Smooth muscle cell (in vitro differentiated cells): Measurements from ENCODE around the gene KRTAP12-3. TPM values are rescaled to one million over a fixed set of nuclear protein-coding genes. Genes with fewer than 3 reads are reported as not detected.

Experiments used
- DNase-seq: peaks from one replicate; lab custom pipeline; 2025; ENCODE audit not compliant: unreplicated experiment; lab: John Stamatoyannopoulos, UW
- H2AFZ ChIP-seq: fragments of 200-600 bp; sonication (generic); 2 replicates; pipeline ENCODE4 v1.6.0; 2016; ENCODE audit warnings: antibody characterized with exemption, low read depth, mild to moderate bottlenecking
- H3F3A ChIP-seq: fragments of 200-600 bp; sonication (generic); 2 replicates; pipeline ENCODE4 v1.6.0; 2017; ENCODE audit warnings: antibody characterized with exemption, low read depth
- H3K27ac ChIP-seq: fragments of 200-600 bp; sonication (generic); 2 replicates; pipeline ENCODE4 v1.5.1; 2016; ENCODE audit warnings: low read depth, mild to moderate bottlenecking
- H3K27me3 ChIP-seq: fragments of 200-600 bp; sonication (generic); 2 replicates; pipeline ENCODE4 v1.6.1; 2016; ENCODE audit warnings: low read depth, mild to moderate bottlenecking
- H3K36me3 ChIP-seq: fragments of 200-600 bp; sonication (generic); 2 replicates; pipeline ENCODE4 v1.5.1; 2016; ENCODE audit warnings: low read depth
- H3K4me1 ChIP-seq: fragments of 200-600 bp; sonication (generic); 2 replicates; pipeline ENCODE4 v1.5.1; 2016; ENCODE audit warnings: low read depth
- H3K4me2 ChIP-seq: fragments of 200-600 bp; sonication (generic); 2 replicates; pipeline ENCODE4 v1.6.0; 2016; ENCODE audit warnings: mild to moderate bottlenecking
- H3K4me3 ChIP-seq: fragments of 200-600 bp; sonication (generic); 2 replicates; pipeline ENCODE4 v1.5.1; 2016; ENCODE audit warnings: mild to moderate bottlenecking
- H3K79me2 ChIP-seq: fragments of 200-600 bp; sonication (generic); 2 replicates; pipeline ENCODE4 v1.6.0; 2016; ENCODE audit warnings: low read depth, mild to moderate bottlenecking
- H3K9ac ChIP-seq: fragments of 200-600 bp; sonication (generic); 2 replicates; pipeline ENCODE4 v1.6.0; 2016; ENCODE audit warnings: low read depth
- H3K9me3 ChIP-seq: fragments of 200-600 bp; sonication (generic); replicated peaks from 2 replicates; pipeline ENCODE4 v1.5.1; 2016; ENCODE audit warnings: low read depth
- H4K20me1 ChIP-seq: fragments of 200-600 bp; sonication (generic); 2 replicates; pipeline ENCODE4 v1.6.0; 2016; ENCODE audit warnings: low read depth
- WGBS: methylation state at CpG from one replicate; pipeline ENCODE4 v1.1.7; 2016; ENCODE audit warnings: low lambda C conversion rate; 5-methylcytosine and 5-hydroxymethylcytosine counted together
- polyA plus RNA-seq: library from polyadenylated mRNA; unstranded; fragments of >200 nt; fragmentation: Nextera tagmentation; extraction: Ambion mirVana; gene quantifications from 2 replicates; pipeline ENCODE4 v1.2.1, GENCODE V29; 2016
- total RNA-seq: library from RNA; depleted of rRNA; stranded (reverse); fragments of >200 nt; gene quantifications from 2 replicates; pipeline ENCODE4 v1.2.3, GENCODE V29; 2014
- TF ChIP-seq, protein P1 (sequence below): fragments of 200-600 bp; sonication (generic); IDR thresholded peaks from 2 replicates; pipeline ENCODE4 v1.5.1; 2017; ENCODE audit warnings: borderline replicate concordance, mild to moderate bottlenecking, antibody characterized with exemption; ENCODE audit not compliant: insufficient read depth, poor library complexity, severe bottlenecking

The KRTAP12-3 gene
- total and polyA plus RNA-seq, 2 experiments from 2014 or later = not detected

- Histone ChIP-seq H3K4me3 (no peak overlapping the region), H3K79me2 (no peaks in the 10 kb centered on the region), H3K27ac (no peak overlapping the region), H3K9me3 (no peaks in the 10 kb centered on the region), H3K4me2 (no peak overlapping the region), H3K27me3 (no peaks in the 10 kb centered on the region), H3K4me1 (no peaks in the 10 kb centered on the region), H2AFZ (no peak overlapping the region), H4K20me1 (no peaks in the 10 kb centered on the region), H3K36me3 (no peaks in the 10 kb centered on the region), H3F3A (no peaks in the 10 kb centered on the region), H3K9ac (no peak overlapping the region)
- no peak for DNase-seq
- 87% methylated on average over 6 of the region's 6 CpGs for WGBS
- TF ChIP-seq, protein P1, sequence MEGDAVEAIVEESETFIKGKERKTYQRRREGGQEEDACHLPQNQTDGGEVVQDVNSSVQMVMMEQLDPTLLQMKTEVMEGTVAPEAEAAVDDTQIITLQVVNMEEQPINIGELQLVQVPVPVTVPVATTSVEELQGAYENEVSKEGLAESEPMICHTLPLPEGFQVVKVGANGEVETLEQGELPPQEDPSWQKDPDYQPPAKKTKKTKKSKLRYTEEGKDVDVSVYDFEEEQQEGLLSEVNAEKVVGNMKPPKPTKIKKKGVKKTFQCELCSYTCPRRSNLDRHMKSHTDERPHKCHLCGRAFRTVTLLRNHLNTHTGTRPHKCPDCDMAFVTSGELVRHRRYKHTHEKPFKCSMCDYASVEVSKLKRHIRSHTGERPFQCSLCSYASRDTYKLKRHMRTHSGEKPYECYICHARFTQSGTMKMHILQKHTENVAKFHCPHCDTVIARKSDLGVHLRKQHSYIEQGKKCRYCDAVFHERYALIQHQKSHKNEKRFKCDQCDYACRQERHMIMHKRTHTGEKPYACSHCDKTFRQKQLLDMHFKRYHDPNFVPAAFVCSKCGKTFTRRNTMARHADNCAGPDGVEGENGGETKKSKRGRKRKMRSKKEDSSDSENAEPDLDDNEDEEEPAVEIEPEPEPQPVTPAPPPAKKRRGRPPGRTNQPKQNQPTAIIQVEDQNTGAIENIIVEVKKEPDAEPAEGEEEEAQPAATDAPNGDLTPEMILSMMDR = no peak
Observed at GRCh38 chr21:44619886-44620285, 37.8 kb upstream of the KRTAP12-3 start.

DNA sequence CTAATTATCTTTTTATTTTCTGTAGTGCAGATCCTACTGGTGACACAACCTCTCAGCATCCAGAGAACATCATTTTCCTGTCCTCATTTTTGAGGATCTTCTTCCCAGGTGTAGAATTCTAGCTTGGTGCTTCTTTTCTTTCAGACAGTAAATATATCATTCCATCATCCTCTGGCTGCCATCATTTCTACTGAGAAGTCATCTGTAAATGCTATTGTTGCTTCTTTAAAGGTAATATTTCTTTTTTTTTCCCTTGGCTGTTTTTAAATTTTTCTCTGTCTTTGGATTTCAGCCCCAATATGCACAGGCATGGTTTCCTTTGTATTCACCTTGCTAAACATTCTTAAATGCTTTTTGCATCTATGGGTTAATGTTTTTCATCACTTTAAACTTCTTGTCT, 34.2 kb upstream of the KRTAP12-3 start:
- no peak overlapping the region for H3K9ac ChIP-seq
- H3K27me3 ChIP-seq = no peaks in the 10 kb centered on the region
- no peaks in the 10 kb centered on the region for H3K36me3 ChIP-seq
- no peak overlapping the region for H3K4me3 ChIP-seq
- TF ChIP-seq, protein P1 = no peak
- no peak overlapping the region for H3K27ac ChIP-seq
- H3F3A ChIP-seq = no peaks in the 10 kb centered on the region
- no peak for DNase-seq
- H3K9me3 ChIP-seq = no peaks in the 10 kb centered on the region
- H2AFZ ChIP-seq = no peak overlapping the region
- H3K4me1 ChIP-seq = no peaks in the 10 kb centered on the region
- H3K4me2 ChIP-seq = no peak overlapping the region
- H4K20me1 ChIP-seq = no peaks in the 10 kb centered on the region
- H3K79me2 ChIP-seq = no peaks in the 10 kb centered on the region

GRCh38 chr21:44625756-44626155, 32.0 kb upstream of the KRTAP12-3 start:
- TF ChIP-seq, protein P1 = no peak
- no peaks in the 10 kb centered on the region for H4K20me1 ChIP-seq

DNA sequence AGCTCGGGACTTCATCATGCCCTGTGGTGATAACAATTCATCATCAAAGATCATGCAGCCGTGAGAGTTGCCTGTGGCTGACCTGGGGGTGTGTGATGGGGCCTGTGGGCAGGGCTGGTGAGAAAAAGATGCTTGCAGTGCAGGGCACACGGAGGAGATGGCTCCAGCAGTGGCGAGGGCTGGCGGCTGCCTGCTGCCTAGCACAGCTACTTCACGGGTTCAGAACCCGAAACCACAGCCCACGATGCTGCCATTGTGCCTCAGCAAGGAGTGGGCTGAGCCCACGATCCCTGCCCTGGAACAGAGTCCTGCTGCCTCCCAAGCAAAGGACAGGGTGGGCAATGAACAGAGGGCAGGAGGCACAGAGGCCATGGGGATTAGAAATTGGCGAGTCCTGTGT, 31.5 kb upstream of the KRTAP12-3 start:
- no peak overlapping the region for H3K4me3 ChIP-seq
- no peaks in the 10 kb centered on the region for H3K27me3 ChIP-seq
- no peaks in the 10 kb centered on the region for H3K4me1 ChIP-seq
- no peaks in the 10 kb centered on the region for H3K36me3 ChIP-seq
- H3K27ac ChIP-seq = no peak overlapping the region
- no peak overlapping the region for H3K9ac ChIP-seq
- H3K4me2 ChIP-seq = no peak overlapping the region
- no peak for DNase-seq
- H3K79me2 ChIP-seq = no peaks in the 10 kb centered on the region
- 93% methylated on average over 10 of the region's 10 CpGs for WGBS
- TF ChIP-seq, protein P1 = no peak
- no peaks in the 10 kb centered on the region for H3F3A ChIP-seq
- no peak overlapping the region for H2AFZ ChIP-seq
- no peaks in the 10 kb centered on the region for H3K9me3 ChIP-seq
- H4K20me1 ChIP-seq = no peaks in the 10 kb centered on the region

More at GRCh38 chr21:44625756-44626155, 32.0 kb upstream of the KRTAP12-3 start:
- Histone ChIP-seq H3K9me3 (no peaks in the 10 kb centered on the region), H3K9ac (no peak overlapping the region), H2AFZ (no peak overlapping the region), H3K4me1 (no peaks in the 10 kb centered on the region), H3K36me3 (no peaks in the 10 kb centered on the region), H3K27ac (no peak overlapping the region), H3K79me2 (no peaks in the 10 kb centered on the region), H3F3A (no peaks in the 10 kb centered on the region), H3K4me3 (no peak overlapping the region), H3K4me2 (no peak overlapping the region), H3K27me3 (no peaks in the 10 kb centered on the region)
- no peak for DNase-seq
- WGBS = 98% methylated on average over 7 of the region's 7 CpGs
